Left ventricle myocardium inferior (tissue), 1 donor: ENCODE measurements around the gene CFAP107. TPM values are rescaled to one million over a fixed set of nuclear protein-coding genes. Genes with fewer than 3 reads are reported as not detected.

Experiments used
- DNase-seq: peaks from one replicate; pipeline ENCODE4 v3.0.0-alpha.2; 2020
- H3K27ac ChIP-seq: fragments of 200-600 bp; replicated peaks from 2 replicates; pipeline ENCODE4 v1.8.0; 2021
- H3K27me3 ChIP-seq: fragments of 200-600 bp; 2 replicates; pipeline ENCODE4 v1.8.0; 2021; ENCODE audit warnings: low read depth
- H3K36me3 ChIP-seq: fragments of 200-600 bp; 2 replicates; pipeline ENCODE4 v1.8.0; 2021
- H3K4me1 ChIP-seq: fragments of 200-600 bp; 2 replicates; pipeline ENCODE4 v1.8.0; 2021
- H3K4me3 ChIP-seq: fragments of 200-600 bp; 2 replicates; pipeline ENCODE4 v1.8.0; 2021; ENCODE audit warnings: mild to moderate bottlenecking, moderate library complexity
- H3K9me3 ChIP-seq: fragments of 200-600 bp; replicated peaks from 2 replicates; pipeline ENCODE4 v1.8.0; 2021
- CTCF ChIP-seq: fragments of 200-600 bp; IDR thresholded peaks from 2 replicates; pipeline ENCODE4 v1.8.0; 2021; ENCODE audit warnings: antibody characterized with exemption, mild to moderate bottlenecking, borderline replicate concordance
- intact Hi-C: fragments of 100-400 bp; cut with micrococcal nuclease; formaldehyde crosslinking; loops from one replicate; pipeline ENCODE4 v1.11.0; 2022
- long read RNA-seq: library from polyadenylated mRNA; unstranded; transcript quantifications from one replicate; pipeline ENCODE4 v2.0.0, GENCODE V29; 2021
- total RNA-seq: library from RNA; stranded (reverse); fragmentation: NEBNext Ultra II Directional; extraction: Animal tissue kit (Norgen Biotek cat#: 25700); gene quantifications from one replicate; pipeline ENCODE4 v1.2.1, GENCODE V29; 2021
- donor health status: DM: no; HTN: yes; CAD: no; lungs with severe emphysema.

CFAP107 gene, protein sequence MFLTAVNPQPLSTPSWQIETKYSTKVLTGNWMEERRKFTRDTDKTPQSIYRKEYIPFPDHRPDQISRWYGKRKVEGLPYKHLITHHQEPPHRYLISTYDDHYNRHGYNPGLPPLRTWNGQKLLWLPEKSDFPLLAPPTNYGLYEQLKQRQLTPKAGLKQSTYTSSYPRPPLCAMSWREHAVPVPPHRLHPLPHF
- not detected for total RNA-seq
- long read RNA-seq = 0 reads

- no peak for DNase-seq
- H3K9me3 ChIP-seq = peaks cover 33% of the 10 kb centered on the region
- TF ChIP-seq CTCF = no peak
- no peaks in the 10 kb centered on the region for H3K36me3 ChIP-seq
- no peaks in the 10 kb centered on the region for H3K4me1 ChIP-seq
- intact Hi-C loops = no loop called here
- H3K27me3 ChIP-seq = peaks cover 53% of the 10 kb centered on the region
- no peak within 1 kb of the TSS for H3K4me3 ChIP-seq
- no peak within 1 kb of the TSS for H3K27ac ChIP-seq
Measured at GRCh38 chr1:12745992-12746323, at the start of gene CFAP107. Gene CFAP107 (plus strand): TSS chr1:12746200. CDS start chr1:12746431, 231 bp downstream.

DNA sequence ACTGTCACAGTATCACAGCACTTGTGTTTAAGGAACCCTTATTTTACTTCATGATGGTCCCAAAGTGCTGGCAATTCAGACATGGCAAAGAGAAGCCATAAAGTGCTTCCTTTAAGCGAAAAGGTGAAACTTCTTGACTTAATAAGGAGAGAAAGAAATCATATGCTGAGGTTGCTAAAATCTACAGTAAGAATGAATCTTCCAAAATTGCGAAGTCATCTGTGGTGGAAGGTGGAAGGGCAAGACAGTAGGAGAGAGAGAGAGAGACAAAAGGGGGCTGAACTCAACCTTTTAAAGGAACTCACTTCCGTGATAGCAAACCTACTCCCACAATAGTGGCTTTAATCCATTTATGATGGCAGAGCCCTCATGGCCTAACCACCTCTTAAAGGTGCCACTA is 49.3 kb upstream of the CFAP107 start:
- Histone ChIP-seq H3K4me1 (no peaks in the 10 kb centered on the region), H3K9me3 (peaks cover 10% of the 10 kb centered on the region), H3K36me3 (no peaks in the 10 kb centered on the region), H3K4me3 (no peak overlapping the region), H3K27me3 (peaks cover 6% of the 10 kb centered on the region), H3K27ac (no peak overlapping the region)
- TF ChIP-seq CTCF = no peak
- DNase-seq = no peak
- intact Hi-C loops = no loop called here

- intact Hi-C loops = no loop called here
- Histone ChIP-seq H3K27ac (no peak overlapping the region), H3K4me3 (no peak overlapping the region), H3K27me3 (peaks cover 6% of the 10 kb centered on the region), H3K4me1 (no peaks in the 10 kb centered on the region), H3K36me3 (no peaks in the 10 kb centered on the region), H3K9me3 (peaks cover 10% of the 10 kb centered on the region)
- DNase-seq = no peak
- no peak for TF ChIP-seq CTCF
Measured at GRCh38 chr1:12697397-12697796, 48.6 kb upstream of the CFAP107 start.

DNA sequence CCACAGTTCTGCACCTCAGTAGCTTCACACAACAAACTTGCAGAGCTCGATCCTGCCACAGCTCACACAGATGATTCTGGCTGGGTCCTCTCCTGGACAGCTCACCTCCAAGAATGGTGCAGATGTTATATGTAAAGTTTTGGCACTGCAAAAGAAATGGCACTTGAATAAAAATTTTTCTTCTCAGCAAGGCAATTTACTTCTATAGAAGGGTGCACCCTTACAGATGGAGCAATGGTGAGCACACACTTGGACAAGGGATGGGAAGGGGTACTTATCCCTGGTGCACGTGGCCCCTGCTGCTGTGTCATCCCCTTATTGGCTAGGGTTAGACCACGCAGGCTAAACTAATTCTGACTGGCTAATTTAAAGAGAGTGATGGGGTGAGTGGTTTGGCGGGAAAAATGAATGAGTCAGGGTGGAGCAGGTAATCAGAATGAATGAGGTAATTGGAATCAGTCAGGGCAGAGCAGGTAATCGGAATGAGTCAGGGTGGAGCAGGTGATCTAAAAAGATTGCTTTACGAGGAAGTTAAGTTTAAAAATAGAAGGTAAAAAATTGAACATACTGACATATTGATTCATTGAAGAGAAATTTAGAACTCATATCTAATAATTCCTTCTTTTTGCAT is 42.1 kb upstream of the CFAP107 start:
- no peak for DNase-seq
- intact Hi-C loops = no loop called here

GRCh38 chr1:12706061-12706460 is 39.9 kb upstream of the CFAP107 start:
- no peak for TF ChIP-seq CTCF
- Histone ChIP-seq H3K36me3 (no peaks in the 10 kb centered on the region), H3K27ac (no peak overlapping the region), H3K4me1 (peaks cover 7% of the 10 kb centered on the region), H3K9me3 (peaks cover 22% of the 10 kb centered on the region), H3K27me3 (peaks cover 6% of the 10 kb centered on the region), H3K4me3 (no peak overlapping the region)
- no peak for DNase-seq
- intact Hi-C loops = no loop called here

More for the DNA sequence above, 42.1 kb upstream of the CFAP107 start:
- Histone ChIP-seq H3K27me3 (peaks cover 6% of the 10 kb centered on the region), H3K4me3 (no peak overlapping the region), H3K9me3 (peaks cover 29% of the 10 kb centered on the region), H3K27ac (no peak overlapping the region), H3K4me1 (peaks cover 6% of the 10 kb centered on the region), H3K36me3 (no peaks in the 10 kb centered on the region)
- no peak for TF ChIP-seq CTCF
